ENCODE measurements around the gene NPIPB13.
"Not testable (repeated sequence)": the region's sequence is repeated elsewhere in the genome, so short reads cannot be mapped to it uniquely, and the experiment has no call there.

NPIPB13 gene

GRCh38 chr16:30248379-30248778 is at the start of gene NPIPB13:
Gene NPIPB13, minus strand, starts transcription at chr16:30248479. Its CDS starts 2,906 bp downstream, at chr16:30245573.
- not testable (repeated sequence) for DNase-seq

DNA sequence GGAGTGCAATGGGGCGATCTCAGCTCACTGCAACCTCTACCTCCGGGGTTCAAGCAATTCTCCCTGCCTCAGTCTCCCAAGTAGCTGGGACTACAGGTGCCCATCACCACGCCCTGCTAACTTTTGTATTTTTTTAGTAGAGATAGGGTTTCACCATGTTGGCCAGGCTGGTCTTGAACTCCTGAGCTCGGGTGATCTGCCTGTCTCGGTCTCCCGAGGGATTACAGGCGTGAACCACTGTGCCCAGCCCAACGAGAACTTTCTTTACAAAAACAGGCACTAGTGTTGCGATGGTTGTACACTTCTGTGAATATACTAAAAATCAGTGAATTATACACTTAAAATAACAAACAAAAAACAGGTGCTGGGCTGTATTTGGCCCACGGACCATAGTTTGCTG is 34.1 kb upstream of the NPIPB13 start:
- not testable (repeated sequence) for DNase-seq

DNA sequence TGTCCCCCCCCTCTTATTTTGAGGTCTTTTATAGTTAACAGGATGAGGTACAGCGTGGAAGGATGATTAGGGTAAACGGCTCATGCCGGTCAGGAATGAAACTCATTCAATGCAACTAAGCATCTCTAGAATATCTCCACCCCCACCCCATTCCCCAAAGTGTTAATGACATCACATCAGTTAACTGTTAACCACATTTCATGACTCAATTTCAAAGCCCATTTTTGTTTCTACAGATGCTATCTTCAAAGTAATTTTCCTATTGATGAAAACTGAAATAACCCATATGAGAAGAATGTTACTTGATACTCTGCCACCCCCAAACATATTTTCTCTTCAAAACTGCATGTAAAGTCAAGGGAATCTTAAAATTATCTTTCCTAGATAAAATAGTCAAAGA is 30.2 kb upstream of the NPIPB13 start:
- not testable (repeated sequence) for DNase-seq

DNA sequence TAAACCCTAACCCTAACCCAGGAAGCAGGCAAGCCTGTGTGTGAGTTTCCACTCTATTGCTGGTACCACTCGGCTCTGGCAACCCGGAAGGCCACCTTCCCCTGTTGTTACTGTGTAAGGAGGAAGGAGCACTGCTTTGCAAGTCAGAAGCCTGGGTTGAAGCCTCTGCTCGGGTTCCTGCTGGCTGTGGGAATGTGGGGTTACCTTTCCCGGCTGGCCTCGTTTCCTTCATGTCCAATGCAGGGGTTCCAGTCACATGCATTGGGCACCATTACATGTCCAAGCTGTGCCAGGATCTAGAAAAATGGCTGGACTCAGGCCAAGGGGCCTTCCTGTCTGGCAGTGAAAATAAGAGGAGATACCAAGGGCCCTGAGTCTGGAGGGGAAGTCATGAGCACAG is 31.2 kb downstream of the NPIPB13 start:
- DNase-seq = not testable (repeated sequence)

DNA sequence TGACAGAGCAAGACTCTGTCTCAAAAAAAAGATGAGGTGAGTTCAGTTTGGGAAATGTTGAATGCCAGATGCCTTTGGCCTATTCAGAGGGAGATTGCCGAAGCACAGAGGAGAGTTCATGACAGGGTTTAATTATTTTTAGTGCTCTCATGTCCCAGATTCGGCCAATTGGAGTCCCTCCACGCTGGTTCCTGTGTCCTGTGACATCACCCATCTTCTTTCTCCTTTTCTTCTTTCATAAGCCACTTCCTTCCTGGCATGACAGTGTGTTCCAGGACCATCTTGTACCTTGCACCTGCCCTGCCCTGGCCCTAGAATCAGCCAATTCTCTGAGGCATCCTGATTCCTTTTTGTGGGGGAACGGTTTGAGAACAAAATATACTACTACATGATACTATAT is 36.9 kb downstream of the NPIPB13 start:
- DNase-seq = not testable (repeated sequence)

DNA sequence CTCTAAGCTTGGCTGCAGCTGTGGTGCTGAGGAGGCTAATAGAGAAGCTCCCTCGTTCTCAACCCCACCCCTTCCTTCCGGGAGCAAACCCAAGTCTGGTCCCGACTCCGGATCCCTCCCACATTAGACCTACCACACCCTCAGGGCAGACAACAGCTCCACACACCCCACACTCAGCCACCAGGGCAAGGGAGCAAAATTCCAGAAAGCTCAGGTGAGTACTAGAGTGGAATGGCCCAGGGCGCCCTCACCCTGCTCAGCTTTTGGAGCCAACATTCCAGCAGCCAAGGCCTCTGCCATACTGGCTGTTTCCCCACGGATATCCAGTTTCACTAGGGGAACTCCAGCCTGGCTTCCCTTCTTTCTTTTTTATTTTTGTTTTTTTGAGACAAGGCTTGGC is 39.2 kb downstream of the NPIPB13 start:
- peak; percentile 40 for DNase-seq

DNA sequence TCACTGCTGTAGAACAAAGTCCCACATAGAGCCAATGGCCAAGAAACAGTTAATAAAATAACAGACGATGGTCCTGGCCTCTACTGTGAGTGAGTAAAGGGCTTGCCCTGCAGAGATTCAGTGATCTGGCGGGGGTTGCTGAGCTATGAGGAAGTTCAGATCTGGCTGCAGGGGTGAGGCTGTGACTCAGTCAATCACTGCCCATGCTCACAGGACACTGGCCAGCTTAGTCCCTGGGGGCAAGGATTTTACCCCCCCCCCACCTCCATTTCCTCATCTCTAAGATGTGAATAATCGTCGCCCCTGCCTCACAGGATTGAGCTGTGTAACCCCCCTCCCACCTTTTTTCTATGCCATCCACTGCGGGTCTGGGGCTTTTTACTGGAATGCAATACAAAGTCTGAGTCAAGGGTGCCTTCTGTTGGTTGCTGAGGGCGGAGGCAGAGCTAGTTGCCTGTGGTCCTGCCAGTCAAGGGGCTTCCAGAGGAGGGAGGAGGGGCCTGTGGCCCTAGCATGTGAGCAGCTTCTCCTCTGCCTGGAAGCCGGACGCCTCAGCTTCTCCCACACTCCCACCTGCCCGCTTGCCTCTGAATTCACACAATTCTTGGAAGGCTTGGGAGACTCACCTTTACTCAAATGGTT is 41.1 kb downstream of the NPIPB13 start:
- not testable (repeated sequence) for DNase-seq

DNA sequence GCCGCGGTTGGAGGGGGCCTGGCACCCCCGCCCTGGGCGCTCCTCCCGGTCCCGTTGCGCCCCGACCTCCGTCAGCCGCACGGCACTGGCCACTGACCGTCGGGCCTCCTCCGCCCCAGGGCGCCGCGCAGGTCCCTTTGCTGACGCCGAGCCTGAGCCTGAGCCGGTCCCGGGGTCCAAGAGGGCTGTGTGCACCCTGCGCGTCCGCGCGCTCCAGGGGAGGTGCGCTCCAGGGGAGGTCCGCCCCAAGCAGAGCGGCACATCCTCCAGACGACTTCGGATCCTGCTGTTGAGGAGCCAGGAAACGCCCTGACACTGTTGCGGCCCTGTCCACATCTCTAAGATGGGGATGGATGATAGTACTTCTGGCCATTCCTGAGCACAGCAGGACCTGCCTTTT is 42.0 kb downstream of the NPIPB13 start:
- DNase-seq = not testable (repeated sequence)

GRCh38 chr16:30205541-30206236 is 42.6 kb downstream of the NPIPB13 start:
- DNase-seq = not testable (repeated sequence)

GRCh38 chr16:30199608-30200343 is 48.5 kb downstream of the NPIPB13 start:
- not testable (repeated sequence) for DNase-seq

GRCh38 chr16:30199049-30199448 is 49.2 kb downstream of the NPIPB13 start, which contains the start of gene SULT1A3:
Gene SULT1A3, plus strand, starts transcription at chr16:30199255. Its CDS starts 1,474 bp downstream, at chr16:30200729.
- DNase-seq = not testable (repeated sequence)

Measured in stimulated activated CD4-positive, alpha-beta T cell treated with anti-CD3 and anti-CD28 coated beads, Interleukin-4, amount 100 ng/mL, for 24 hours (primary cell).